Neuron (in vitro differentiated cells): ENCODE measurements around the gene ZIC4.
A peak's percentile ranks its signal among the peaks of the same experiment; 100 is the strongest.

Experiments used
- H2AFZ ChIP-seq: one replicate; pipeline ENCODE4 v1.6.1; 2013; ENCODE audit warnings: low read depth, mild to moderate bottlenecking, inconsistent platforms, low read length, moderate library complexity
- H3K27me3 ChIP-seq: one replicate; pipeline ENCODE4 v1.6.1; 2013; ENCODE audit warnings: low read length; ENCODE audit not compliant: insufficient read depth
- H3K36me3 ChIP-seq: one replicate; pipeline ENCODE4 v1.6.1; 2013; ENCODE audit warnings: low read length; ENCODE audit not compliant: insufficient read depth
- H3K4me1 ChIP-seq: one replicate; pipeline ENCODE4 v1.6.1; 2013; ENCODE audit warnings: low read length; ENCODE audit not compliant: insufficient read depth
- H3K4me3 ChIP-seq: 2 replicates; pipeline ENCODE4 v1.5.1; 2013; ENCODE audit warnings: mild to moderate bottlenecking, low read length, moderate library complexity
- H3K9me3 ChIP-seq: one replicate; pipeline ENCODE4 v1.6.1; 2013; ENCODE audit warnings: low read length

The ZIC4 gene

DNA sequence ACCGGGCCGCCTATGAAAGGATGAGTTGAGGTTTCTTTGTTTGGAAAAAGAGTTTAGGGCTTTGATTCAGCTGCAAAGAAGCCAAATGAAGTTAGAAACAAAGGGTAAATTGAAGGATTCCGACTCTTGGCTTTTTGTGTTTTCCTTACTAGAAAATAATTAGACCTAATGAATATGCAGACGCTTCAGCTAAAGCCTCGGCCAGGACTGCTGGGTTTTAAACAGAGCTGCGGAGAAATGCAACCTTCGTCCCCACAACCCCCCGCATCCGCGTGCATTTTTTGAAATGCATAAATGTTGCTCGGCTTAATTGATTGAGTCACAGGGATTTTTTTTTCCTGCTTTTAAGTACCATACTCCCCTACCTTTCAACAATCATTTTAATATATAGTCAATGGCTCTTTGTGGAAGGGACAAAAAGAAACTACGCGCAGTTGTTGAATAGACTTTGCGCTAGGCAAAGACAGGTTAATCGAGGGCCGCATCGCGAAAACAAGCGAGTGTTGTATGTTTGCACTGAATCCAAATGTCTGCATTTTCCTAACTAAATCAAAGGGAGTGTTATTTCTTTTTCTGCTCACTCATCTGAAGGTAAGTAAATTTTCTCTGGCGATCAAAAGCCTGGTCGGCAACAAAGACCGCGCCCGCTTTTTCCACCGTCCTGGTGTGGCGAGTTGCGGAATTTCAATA lies 1.3 kb upstream of the ZIC4 start:
- Histone ChIP-seq H2AFZ (peak overlapping the region; percentile 80), H3K4me3 (peak overlapping the region; percentile 58), H3K4me1 (peaks cover 42% of the 10 kb centered on the region), H3K27me3 (no peaks in the 10 kb centered on the region), H3K36me3 (peaks cover 3% of the 10 kb centered on the region), H3K9me3 (no peaks in the 10 kb centered on the region)

DNA sequence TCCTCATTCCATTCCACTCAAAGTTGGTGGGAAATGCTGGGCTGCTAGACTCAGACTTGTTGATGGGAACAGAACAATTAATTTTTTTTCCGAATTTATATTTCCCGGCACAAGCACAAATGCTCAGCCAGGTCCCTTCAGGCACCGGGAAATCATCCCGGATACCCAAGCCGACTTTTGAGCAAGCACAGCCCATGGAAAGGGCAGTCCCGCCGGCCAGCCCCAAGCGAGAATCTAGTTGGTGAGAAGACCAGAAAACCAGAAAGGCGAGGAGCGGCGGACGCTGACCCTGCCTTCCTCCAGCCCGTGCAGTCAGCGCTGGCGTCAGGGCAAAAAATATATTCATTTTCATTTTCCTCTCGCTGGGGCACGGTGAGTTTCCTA lies 763 bp upstream of the ZIC4 start:
- H3K9me3 ChIP-seq, result no peaks in the 10 kb centered on the region
- H3K4me3 ChIP-seq, result peak overlapping the region; percentile 58
- H3K27me3 ChIP-seq, result no peaks in the 10 kb centered on the region
- no peaks in the 10 kb centered on the region for H3K36me3 ChIP-seq
- peak overlapping the region; percentile 80 for H2AFZ ChIP-seq
- peaks cover 37% of the 10 kb centered on the region for H3K4me1 ChIP-seq

DNA sequence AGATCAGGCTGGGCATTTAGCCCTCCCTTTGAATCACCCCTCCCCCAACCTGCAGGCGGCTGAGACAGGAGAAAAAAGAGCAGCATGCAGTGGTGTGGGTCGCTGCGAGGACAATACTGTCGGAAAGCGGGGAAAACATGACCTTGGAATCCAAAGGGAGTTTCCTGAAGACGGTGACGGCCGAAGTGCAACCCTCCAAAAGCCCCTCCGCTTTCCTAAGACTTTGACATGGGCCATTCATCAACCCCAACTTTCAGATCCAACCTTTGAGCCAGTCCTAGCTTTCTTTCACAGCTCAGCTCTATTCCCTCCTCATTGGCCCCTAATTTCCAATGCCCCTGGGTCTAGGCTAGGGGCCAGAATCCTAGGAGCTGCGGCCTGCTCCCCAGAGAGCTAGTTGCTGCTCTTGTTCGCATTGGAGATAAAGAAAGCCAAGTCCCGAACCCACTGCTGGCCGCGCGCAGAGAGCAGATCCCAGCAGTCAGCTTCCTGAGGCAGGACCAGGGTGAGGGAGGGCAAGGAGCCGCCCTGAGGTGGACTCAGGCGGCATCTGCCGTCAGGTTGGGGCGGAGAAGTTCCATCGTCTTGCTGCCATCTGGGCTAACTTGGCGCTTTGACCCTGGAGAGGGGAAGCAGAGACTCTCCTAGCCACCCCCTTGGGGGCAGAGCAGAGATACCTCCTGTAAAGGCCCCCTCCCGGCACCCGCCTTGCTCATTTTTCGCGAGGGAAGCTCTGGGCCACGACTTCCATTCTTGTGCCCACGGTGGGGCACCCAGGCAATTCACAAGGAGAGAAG lies 914 bp downstream of the ZIC4 start:
- H3K4me3 ChIP-seq, result no peak overlapping the region
- H3K36me3 ChIP-seq, result no peaks in the 10 kb centered on the region
- H3K4me1 ChIP-seq, result peaks cover 25% of the 10 kb centered on the region
- H3K9me3 ChIP-seq, result no peaks in the 10 kb centered on the region
- no peak overlapping the region for H2AFZ ChIP-seq
- no peaks in the 10 kb centered on the region for H3K27me3 ChIP-seq

DNA sequence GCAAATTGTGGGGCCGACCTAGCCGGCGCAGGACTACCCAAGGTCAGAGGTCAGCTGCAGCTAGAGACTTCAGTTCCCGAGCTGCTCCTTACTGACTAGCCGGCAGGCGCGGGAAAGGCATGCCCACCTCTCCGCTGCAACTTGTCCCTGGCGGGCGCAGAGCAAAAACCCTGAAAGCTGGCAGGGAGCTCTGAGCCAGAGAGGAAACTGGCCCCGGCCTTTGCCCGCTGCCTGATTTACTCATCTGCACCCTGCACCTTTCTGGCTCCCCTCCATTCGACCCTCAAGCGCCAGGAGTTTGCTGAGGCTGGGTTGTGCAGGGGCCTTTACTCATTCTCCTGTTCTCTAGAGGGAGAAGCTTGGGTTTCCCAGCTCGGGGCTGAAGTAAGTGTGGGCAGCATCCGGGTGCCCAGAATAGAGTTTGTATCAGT lies 1.5 kb downstream of the ZIC4 start:
- Histone ChIP-seq H3K4me1 (peaks cover 25% of the 10 kb centered on the region), H3K4me3 (no peak overlapping the region), H2AFZ (no peak overlapping the region), H3K27me3 (no peaks in the 10 kb centered on the region), H3K9me3 (no peaks in the 10 kb centered on the region), H3K36me3 (no peaks in the 10 kb centered on the region)

DNA sequence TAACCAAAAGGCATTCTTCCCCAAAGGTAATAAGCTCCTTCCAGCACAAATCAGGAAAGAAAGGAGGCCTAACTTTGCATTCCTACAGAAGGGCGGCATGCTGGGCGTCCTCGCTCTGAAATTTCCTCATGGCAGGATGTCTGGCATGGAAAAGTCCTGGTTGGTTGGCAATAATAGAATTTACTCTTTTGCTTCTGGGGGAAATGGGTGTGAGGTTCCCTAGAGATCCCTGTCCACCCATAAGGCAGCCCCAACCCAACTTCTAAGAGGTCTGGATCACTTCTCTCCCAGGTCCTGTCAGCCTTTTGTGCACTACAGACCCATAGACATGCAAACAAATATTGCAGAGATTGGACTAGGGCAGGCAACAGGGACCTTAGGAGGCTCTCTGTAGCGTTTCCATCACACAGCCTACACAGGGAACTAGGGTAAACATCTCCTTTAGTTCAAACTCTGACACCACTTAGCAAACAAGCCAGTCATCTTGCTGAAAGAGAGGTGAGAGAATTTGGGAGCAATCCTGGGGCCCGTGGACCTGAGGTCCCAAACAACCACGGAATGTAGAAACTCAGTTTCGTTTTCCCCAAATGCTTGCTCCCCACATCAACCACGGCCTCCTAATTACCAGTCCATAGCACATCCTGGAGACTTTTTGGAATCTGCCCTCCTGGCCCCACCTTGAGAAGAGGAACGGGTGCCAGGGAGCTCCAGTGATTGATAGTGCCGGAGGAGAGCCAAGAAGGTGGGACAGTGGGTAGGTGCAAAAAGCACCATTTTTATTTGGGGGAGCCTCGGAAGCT lies 2.1 kb downstream of the ZIC4 start:
- Histone ChIP-seq H3K36me3 (no peaks in the 10 kb centered on the region), H3K27me3 (no peaks in the 10 kb centered on the region), H2AFZ (no peak overlapping the region), H3K9me3 (no peaks in the 10 kb centered on the region), H3K4me1 (peaks cover 25% of the 10 kb centered on the region), H3K4me3 (no peak overlapping the region)

DNA sequence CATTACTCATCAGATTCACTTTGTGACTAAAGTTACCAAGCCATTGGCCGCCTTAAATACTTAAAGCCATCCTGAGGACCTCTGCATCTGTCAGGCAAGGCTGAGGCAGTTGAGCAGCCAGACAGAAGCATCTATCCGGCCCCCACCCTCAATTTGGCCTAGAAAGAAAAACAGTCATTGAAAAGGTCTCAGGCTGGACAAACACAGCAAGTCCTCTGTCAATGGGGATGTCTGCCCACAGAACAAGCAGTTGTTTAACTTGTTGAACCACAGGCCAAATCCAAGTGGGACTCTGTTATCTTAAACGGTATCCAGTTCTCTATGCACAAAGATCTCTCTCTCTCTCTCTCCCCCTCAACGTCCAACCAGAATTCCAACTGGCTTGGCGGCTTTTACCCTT lies 2.8 kb downstream of the ZIC4 start:
- H3K9me3 ChIP-seq, result no peaks in the 10 kb centered on the region
- no peak overlapping the region for H3K4me3 ChIP-seq
- H3K27me3 ChIP-seq, result no peaks in the 10 kb centered on the region
- no peaks in the 10 kb centered on the region for H3K36me3 ChIP-seq
- no peak overlapping the region for H2AFZ ChIP-seq
- peaks cover 23% of the 10 kb centered on the region for H3K4me1 ChIP-seq

DNA sequence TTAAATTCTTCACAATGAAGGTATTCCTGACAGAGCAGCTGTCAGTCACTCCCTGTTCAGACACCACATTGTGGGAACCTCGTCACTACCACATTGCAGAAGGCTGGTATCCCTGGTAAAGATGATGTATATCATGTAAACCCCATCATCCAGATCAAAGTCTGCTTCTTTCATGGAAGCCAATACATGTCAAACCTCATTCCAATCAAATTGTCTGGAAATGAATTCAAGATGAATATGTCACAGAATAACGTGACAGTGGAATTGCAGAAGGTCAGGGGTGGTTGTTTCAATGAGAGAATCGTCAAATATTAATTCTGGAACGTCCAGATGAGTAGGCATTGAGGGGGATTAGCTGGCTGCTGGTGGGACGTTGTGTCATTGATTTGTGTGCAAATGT lies 4.2 kb downstream of the ZIC4 start:
- H3K36me3 ChIP-seq, result no peaks in the 10 kb centered on the region
- no peaks in the 10 kb centered on the region for H3K27me3 ChIP-seq
- H3K9me3 ChIP-seq, result peaks cover 8% of the 10 kb centered on the region
- H3K4me3 ChIP-seq, result no peak overlapping the region
- peaks cover 10% of the 10 kb centered on the region for H3K4me1 ChIP-seq
- H2AFZ ChIP-seq, result no peak overlapping the region

DNA sequence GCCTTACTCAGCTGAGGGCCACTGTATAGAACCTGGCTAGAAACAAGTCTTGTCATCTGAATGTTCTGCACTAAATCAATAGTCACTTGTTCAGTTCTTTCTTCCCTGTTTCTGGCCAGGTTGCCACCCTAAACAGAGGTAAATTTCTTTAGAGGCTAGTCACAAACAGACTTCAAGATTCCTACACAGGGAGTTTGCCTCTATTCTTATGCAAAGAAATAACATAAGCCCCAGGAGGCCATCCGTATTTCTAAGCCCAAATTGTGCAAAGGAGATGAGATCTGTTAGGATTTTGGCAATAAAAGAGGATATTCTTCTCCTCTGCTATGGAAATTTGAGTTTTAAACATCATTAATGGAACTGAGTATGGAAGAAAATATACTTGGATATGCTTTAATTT lies 4.9 kb downstream of the ZIC4 start:
- Histone ChIP-seq H3K4me3 (no peak overlapping the region), H3K27me3 (no peaks in the 10 kb centered on the region), H2AFZ (no peak overlapping the region), H3K36me3 (no peaks in the 10 kb centered on the region), H3K4me1 (peaks cover 2% of the 10 kb centered on the region), H3K9me3 (peaks cover 8% of the 10 kb centered on the region)

DNA sequence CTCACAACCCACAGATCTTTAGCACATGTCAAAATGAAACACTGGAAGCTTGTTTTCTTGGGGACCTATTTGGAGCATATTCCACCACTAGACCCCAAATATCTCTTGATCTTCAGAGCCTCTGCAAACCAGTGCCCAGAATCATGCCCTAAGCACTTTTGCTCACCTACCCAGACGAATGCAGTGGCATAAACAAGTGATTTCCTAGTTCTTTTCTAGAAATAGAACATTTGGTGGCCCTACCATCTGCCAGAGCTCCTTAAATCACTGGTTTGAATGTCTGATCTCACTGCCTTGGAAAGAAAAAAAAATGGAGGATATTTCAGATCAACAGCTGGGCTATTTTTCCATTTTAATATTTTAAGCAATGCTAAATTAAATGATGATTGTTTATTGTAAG lies 5.3 kb downstream of the ZIC4 start:
- Histone ChIP-seq H3K27me3 (no peaks in the 10 kb centered on the region), H3K9me3 (peaks cover 10% of the 10 kb centered on the region), H3K4me3 (no peak overlapping the region), H3K36me3 (no peaks in the 10 kb centered on the region), H2AFZ (no peak overlapping the region), H3K4me1 (no peaks in the 10 kb centered on the region)

DNA sequence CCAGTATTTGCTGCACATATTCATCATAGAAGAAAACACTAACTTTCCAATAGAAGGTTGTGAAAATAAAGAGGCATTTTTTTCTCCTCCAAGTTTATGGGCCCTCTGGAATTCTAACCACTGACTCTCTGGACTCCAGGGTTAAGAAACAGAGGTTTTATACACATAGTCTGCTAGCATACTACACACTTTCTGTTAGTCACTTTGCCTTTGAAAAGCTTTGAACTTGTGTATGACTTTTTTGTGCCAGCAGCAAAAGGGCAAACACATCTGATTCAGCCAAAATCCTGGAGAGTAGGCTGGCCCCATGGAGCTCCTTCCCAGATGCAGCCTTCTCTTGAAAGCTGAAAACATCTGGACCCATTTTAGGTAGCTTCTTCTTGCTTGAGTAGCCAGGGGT lies 6.2 kb downstream of the ZIC4 start:
- Histone ChIP-seq H3K36me3 (no peaks in the 10 kb centered on the region), H2AFZ (no peak overlapping the region), H3K4me3 (no peak overlapping the region), H3K4me1 (no peaks in the 10 kb centered on the region), H3K27me3 (no peaks in the 10 kb centered on the region), H3K9me3 (peaks cover 14% of the 10 kb centered on the region)

DNA sequence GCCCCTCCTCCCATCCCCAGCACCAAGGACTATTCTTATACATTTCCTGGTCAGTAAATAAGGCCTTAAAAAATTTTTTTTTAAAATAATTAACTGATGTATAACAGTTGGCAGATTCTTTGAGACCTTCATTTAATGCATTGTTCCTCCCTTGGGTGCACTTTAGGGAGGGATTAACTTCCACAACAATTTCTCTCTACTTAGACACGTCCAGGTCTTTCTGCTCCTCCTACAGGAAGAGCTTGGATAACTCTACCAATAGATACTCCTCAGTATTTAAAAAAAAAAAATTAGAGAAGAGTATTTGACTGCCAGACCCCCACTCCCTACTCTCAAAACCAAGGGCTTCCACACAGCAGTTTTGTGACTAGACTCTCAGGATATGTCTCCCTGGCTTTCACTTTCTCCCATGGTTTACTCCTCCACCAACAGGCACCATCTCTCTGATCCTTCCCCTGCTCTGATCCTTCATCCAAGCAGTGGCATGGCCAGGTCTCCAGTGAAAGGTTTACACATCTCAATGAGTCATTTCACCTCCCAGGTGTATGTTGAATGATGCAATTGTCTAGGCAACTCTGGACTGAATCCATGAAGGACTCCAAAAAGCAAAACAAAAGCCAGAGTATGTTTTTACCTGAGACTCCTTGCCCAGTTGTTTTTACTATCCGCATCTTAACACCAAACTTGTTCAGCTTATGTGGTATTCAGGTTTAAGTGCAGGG lies 7.4 kb downstream of the ZIC4 start:
- H3K27me3 ChIP-seq, result no peaks in the 10 kb centered on the region

DNA sequence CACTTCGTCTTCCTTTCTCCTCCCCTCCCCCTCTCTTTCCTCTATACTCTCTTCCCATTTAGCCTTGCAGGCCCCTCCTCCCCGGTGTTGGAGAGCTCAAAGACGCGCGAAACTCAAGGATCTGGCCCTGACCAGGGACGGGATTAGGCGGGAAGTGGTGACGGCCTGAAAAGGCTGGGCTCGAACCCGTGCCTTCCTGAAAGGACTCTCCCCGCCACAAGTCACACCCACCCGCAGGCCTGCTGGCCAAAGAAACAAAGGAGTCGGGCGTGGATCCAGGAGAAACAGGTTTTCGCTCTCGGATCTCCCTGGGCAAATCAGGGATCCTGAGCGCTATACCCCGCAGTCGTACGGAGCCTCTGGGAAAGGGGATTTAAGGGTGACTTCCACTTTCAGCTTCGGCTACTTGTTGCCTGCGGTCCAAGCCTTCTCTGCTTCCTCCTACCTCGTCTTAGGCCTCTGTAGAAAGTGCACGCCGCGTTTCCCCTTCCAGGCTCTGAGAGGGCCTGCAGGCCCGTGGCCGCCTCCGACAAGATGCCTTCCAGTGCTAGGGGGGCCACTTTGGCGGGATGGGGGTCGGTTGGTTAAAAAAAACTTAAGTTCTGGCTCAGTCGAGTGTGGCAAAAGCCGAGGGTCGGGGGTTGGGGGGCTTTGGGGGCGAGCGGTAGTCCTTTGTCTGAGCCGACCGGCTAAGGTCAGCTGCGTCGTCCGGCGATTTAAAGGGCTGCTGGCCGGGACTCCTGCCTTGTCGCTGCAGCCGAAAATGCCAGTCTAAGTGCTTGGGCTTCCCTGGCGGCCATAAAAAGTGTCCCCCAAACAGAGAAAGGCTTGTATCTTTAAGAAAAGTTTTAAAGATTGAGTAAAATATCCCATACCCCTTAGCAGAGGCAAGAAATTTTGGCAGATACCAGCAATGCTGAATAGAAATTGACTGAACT lies 8.2 kb downstream of the ZIC4 start:
- Histone ChIP-seq H3K9me3 (peaks cover 14% of the 10 kb centered on the region), H2AFZ (no peak overlapping the region), H3K4me3 (peak overlapping the region; percentile 38), H3K27me3 (no peaks in the 10 kb centered on the region), H3K4me1 (peaks cover 8% of the 10 kb centered on the region), H3K36me3 (no peaks in the 10 kb centered on the region)

More for the DNA sequence above, 7.4 kb downstream of the ZIC4 start:
- no peak overlapping the region for H2AFZ ChIP-seq
- peaks cover 14% of the 10 kb centered on the region for H3K9me3 ChIP-seq
- peaks cover 8% of the 10 kb centered on the region for H3K4me1 ChIP-seq
- peak overlapping the region; percentile 38 for H3K4me3 ChIP-seq
- H3K36me3 ChIP-seq, result no peaks in the 10 kb centered on the region
